Measurements from ENCODE around the gene ADAMTS16.

ADAMTS16 gene

DNA sequence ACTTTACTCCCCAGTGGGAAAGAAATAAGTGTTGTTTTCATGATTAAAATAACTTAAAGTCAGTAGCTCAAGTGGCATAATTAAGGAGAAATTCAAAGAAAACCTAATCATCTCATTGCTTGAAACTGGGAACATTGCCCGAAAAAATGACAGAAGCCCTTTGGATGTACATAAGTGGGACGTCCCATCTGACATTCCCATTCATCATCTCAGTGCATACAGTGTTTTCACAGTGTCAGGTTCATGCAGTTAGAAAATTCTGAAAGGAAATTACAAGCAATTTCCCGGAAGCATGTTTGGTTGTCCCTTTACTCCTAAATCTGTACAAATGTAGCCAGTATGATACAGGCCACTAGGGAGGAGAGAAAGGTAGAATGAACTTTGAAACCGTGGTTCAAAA, 95.6 kb downstream of the ADAMTS16 start:
- Histone ChIP-seq H3F3A (ENCODE audit: insufficient read depth, low read length) (no peaks in the 10 kb centered on the region), H3K36me3 (replicated peaks; ENCODE audit: insufficient read depth, low read length) (no peaks in the 10 kb centered on the region), H3K4me3 (ENCODE audit: low read length) (no peak overlapping the region), H3K4me1 (ENCODE audit: low read length) (no peaks in the 10 kb centered on the region), H3K9ac (ENCODE audit: low read length) (no peak overlapping the region), H3K79me2 (ENCODE audit: low read length) (no peaks in the 10 kb centered on the region), H2AFZ (ENCODE audit: low read length) (no peak overlapping the region), H3K27ac (ENCODE audit: low read length) (no peak overlapping the region), H4K20me1 (ENCODE audit: insufficient read depth, low read length) (no peaks in the 10 kb centered on the region), H3K9me2 (replicated peaks; ENCODE audit: insufficient read depth, low read length) (no peaks in the 10 kb centered on the region), H3K9me3 (replicated peaks; ENCODE audit: insufficient read depth, low read length) (no peaks in the 10 kb centered on the region), H3K27me3 (replicated peaks; ENCODE audit: insufficient read depth, low read length) (no peaks in the 10 kb centered on the region), H3K4me2 (ENCODE audit: low read depth, low read length) (no peak overlapping the region)
- TF ChIP-seq EZH2 (optimal IDR thresholded peaks at IDR 0.05; ENCODE audit: low read depth, low read length) (no peak), EZH2phosphoT487 (IDR thresholded peaks at IDR 0.05; ENCODE audit: low read length) (no peak)
- TF ChIP-seq, protein P1, sequence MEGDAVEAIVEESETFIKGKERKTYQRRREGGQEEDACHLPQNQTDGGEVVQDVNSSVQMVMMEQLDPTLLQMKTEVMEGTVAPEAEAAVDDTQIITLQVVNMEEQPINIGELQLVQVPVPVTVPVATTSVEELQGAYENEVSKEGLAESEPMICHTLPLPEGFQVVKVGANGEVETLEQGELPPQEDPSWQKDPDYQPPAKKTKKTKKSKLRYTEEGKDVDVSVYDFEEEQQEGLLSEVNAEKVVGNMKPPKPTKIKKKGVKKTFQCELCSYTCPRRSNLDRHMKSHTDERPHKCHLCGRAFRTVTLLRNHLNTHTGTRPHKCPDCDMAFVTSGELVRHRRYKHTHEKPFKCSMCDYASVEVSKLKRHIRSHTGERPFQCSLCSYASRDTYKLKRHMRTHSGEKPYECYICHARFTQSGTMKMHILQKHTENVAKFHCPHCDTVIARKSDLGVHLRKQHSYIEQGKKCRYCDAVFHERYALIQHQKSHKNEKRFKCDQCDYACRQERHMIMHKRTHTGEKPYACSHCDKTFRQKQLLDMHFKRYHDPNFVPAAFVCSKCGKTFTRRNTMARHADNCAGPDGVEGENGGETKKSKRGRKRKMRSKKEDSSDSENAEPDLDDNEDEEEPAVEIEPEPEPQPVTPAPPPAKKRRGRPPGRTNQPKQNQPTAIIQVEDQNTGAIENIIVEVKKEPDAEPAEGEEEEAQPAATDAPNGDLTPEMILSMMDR (IDR thresholded peaks at IDR 0.05; ENCODE audit: low read length), result no peak
- DNase-seq, result no peak

DNA sequence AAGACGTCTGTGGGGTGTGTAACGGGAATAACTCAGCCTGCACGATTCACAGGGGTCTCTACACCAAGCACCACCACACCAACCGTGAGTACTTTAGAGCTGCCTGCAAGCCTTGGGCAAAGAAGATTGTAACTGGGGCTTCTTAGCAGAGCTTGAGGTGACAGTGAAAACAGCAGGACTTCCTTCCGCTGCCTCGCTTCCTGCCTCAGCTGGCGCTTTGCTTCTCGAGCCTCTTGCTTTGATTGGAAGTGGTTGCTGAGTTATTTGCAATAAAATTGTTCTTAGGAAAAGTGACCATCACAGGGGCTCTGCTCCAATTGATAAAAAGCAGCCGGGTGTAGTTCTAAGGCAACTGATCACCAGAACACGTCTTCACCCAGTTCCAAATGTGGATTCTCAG, 99.1 kb downstream of the ADAMTS16 start:
- H3K4me3 ChIP-seq (ENCODE audit: low read length), result no peak overlapping the region
- H3F3A ChIP-seq (ENCODE audit: insufficient read depth, low read length), result no peaks in the 10 kb centered on the region
- no peaks in the 10 kb centered on the region for H3K9me3 ChIP-seq (replicated peaks; ENCODE audit: insufficient read depth, low read length)
- no peak for DNase-seq
- H3K9ac ChIP-seq (ENCODE audit: low read length), result no peak overlapping the region
- H3K27me3 ChIP-seq (replicated peaks; ENCODE audit: insufficient read depth, low read length), result no peaks in the 10 kb centered on the region
- H3K27ac ChIP-seq (ENCODE audit: low read length), result no peak overlapping the region
- no peak overlapping the region for H3K4me2 ChIP-seq (ENCODE audit: low read depth, low read length)
- H3K36me3 ChIP-seq (replicated peaks; ENCODE audit: insufficient read depth, low read length), result no peaks in the 10 kb centered on the region
- no peak overlapping the region for H2AFZ ChIP-seq (ENCODE audit: low read length)
- H3K4me1 ChIP-seq (ENCODE audit: low read length), result no peaks in the 10 kb centered on the region
- no peaks in the 10 kb centered on the region for H4K20me1 ChIP-seq (ENCODE audit: insufficient read depth, low read length)
- TF ChIP-seq, protein P1 (IDR thresholded peaks at IDR 0.05; ENCODE audit: low read length), result no peak
- TF ChIP-seq EZH2 (optimal IDR thresholded peaks at IDR 0.05; ENCODE audit: low read depth, low read length), result no peak
- no peak for TF ChIP-seq EZH2phosphoT487 (IDR thresholded peaks at IDR 0.05; ENCODE audit: low read length)
- no peaks in the 10 kb centered on the region for H3K9me2 ChIP-seq (replicated peaks; ENCODE audit: insufficient read depth, low read length)
- no peaks in the 10 kb centered on the region for H3K79me2 ChIP-seq (ENCODE audit: low read length)

DNA sequence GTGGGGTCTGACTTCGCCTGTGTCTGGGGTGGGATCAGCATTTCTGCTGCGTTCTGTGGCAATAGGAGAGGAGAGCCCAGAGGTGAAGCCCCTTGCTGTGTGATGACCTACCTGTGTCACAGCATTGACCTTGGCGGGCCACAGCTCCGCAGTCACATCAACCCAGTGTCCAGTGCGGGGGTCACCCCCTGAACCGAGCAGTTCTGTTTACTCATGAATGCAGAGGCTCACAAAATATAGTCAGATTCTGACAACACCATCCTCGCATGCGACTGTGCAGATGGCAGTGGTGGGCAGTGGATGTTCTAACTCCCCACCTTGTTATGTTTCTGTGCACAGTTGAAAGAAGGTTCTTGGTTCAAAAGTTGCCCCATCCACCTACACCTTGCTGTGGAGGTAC, 100.1 kb downstream of the ADAMTS16 start:
- Histone ChIP-seq H3K36me3 (replicated peaks; ENCODE audit: insufficient read depth, low read length) (no peaks in the 10 kb centered on the region), H3F3A (ENCODE audit: insufficient read depth, low read length) (no peaks in the 10 kb centered on the region), H3K9ac (ENCODE audit: low read length) (no peak overlapping the region), H4K20me1 (ENCODE audit: insufficient read depth, low read length) (no peaks in the 10 kb centered on the region), H3K4me1 (ENCODE audit: low read length) (no peaks in the 10 kb centered on the region), H3K9me2 (replicated peaks; ENCODE audit: insufficient read depth, low read length) (no peaks in the 10 kb centered on the region), H3K27me3 (replicated peaks; ENCODE audit: insufficient read depth, low read length) (no peaks in the 10 kb centered on the region), H3K9me3 (replicated peaks; ENCODE audit: insufficient read depth, low read length) (no peaks in the 10 kb centered on the region), H3K27ac (ENCODE audit: low read length) (no peak overlapping the region), H3K4me3 (ENCODE audit: low read length) (no peak overlapping the region), H3K4me2 (ENCODE audit: low read depth, low read length) (no peak overlapping the region), H2AFZ (ENCODE audit: low read length) (no peak overlapping the region), H3K79me2 (ENCODE audit: low read length) (no peaks in the 10 kb centered on the region)
- DNase-seq, result no peak
- TF ChIP-seq, protein P1 (IDR thresholded peaks at IDR 0.05; ENCODE audit: low read length), result no peak
- no peak for TF ChIP-seq EZH2 (optimal IDR thresholded peaks at IDR 0.05; ENCODE audit: low read depth, low read length)
- TF ChIP-seq EZH2phosphoT487 (IDR thresholded peaks at IDR 0.05; ENCODE audit: low read length), result no peak

Measured in MM.1S (cell line).